ENCODE data around the gene HSPB2. TPM values are rescaled to one million over a fixed set of nuclear protein-coding genes. Genes with fewer than 3 reads are reported as not detected.

HSPB2 gene
- total and polyA plus RNA-seq, 10 of the 15 experiments (the other 5 are each of a cell fraction or from before 2014, with no cell fraction given) = not detected

GRCh38 chr11:111909378-111909777 lies 3.2 kb upstream of the HSPB2 start:
- TF ChIP-seq RFX5 (IDR thresholded peaks at IDR 0.05; ENCODE audit: low read depth, low read length) (no peak), NR2C2 (IDR thresholded peaks at IDR 0.05; ENCODE audit: borderline replicate concordance, control insufficient read depth, insufficient read length, low read depth) (no peak), NFIC (IDR thresholded peaks at IDR 0.05; ENCODE audit: low read depth, low read length) (no peak), SMARCA5 (IDR thresholded peaks at IDR 0.05) (no peak), RELA (IDR thresholded peaks at IDR 0.05; ENCODE audit: borderline replicate concordance, partially characterized antibody) (no peak), MYB (IDR thresholded peaks at IDR 0.05; ENCODE audit: borderline replicate concordance, low read depth, low read length) (no peak), TBL1XR1 (IDR thresholded peaks at IDR 0.05; ENCODE audit: low read depth, low read length) (no peak), BHLHE40 (IDR thresholded peaks at IDR 0.05; ENCODE audit: borderline replicate concordance in 1 of 2, low read depth in 2 of 2, low read length in 1 of 2) (no peak)
- ChIA-PET CTCF (no interaction called here), SMC1A (ENCODE audit: uncharacterized antibody, unreplicated experiment) (no interaction called here), RAD21 (ENCODE audit: unreplicated experiment) (no interaction called here), POLR2A (no interaction called here)
- H2AFZ ChIP-seq (ENCODE audit: control insufficient read depth, low read depth, low read length) = no peak overlapping the region
- intact Hi-C loops (cut with micrococcal nuclease; ENCODE audit: unreplicated experiment) (no loop called here), in situ Hi-C loops (cut with MboI) (no loop called here)
- no peak for DNase-seq (ENCODE audit: low read depth, low spot score)
- H3K27me3 ChIP-seq (replicated peaks in 1 of 2; ENCODE audit: control insufficient read depth in 2 of 2, insufficient read depth in 2 of 2, low read length in 1 of 2) = no peaks in the 10 kb centered on the region; a peak in 2 of 4 replicates
- no peaks in the 10 kb centered on the region for H3K36me3 ChIP-seq (ENCODE audit: control insufficient read depth in 2 of 2, insufficient read depth in 2 of 2, low read length in 1 of 2)
- no peaks in the 10 kb centered on the region for H3K79me2 ChIP-seq (ENCODE audit: control insufficient read depth, insufficient read depth, low read length)
- 70% methylated on average over 5 of the region's 5 CpGs for WGBS (ENCODE audit: insufficient coverage, insufficient replicate concordance, low lambda C conversion rate, missing lambda C conversion rate)
- H3K9me3 ChIP-seq (replicated peaks; ENCODE audit: control insufficient read depth, insufficient read depth, low read length) = no peaks in the 10 kb centered on the region
- H3K4me2 ChIP-seq (ENCODE audit: control insufficient read depth, insufficient read depth) = no peak overlapping the region
- FAIRE-seq = no peak
- no TSS peak for BruUV-seq (replicated peaks)
- ATAC-seq = no peak
- H3K4me3 ChIP-seq = no peak overlapping the region
- no peaks in the 10 kb centered on the region for H4K20me1 ChIP-seq (ENCODE audit: control insufficient read depth, insufficient read depth)
- H3K9ac ChIP-seq (ENCODE audit: control insufficient read depth, insufficient read depth, low read length) = no peak overlapping the region
- H3K4me1 ChIP-seq (ENCODE audit: control insufficient read depth, insufficient read depth, low read length) = no peaks in the 10 kb centered on the region
- no peak overlapping the region for H3K27ac ChIP-seq (ENCODE audit: control insufficient read depth, insufficient read depth)
